ENCODE data around the gene NR0B2. TPM values are rescaled to one million over a fixed set of nuclear protein-coding genes. Genes with fewer than 3 reads are reported as not detected.
"Not testable (repeated sequence)": the region's sequence is repeated elsewhere in the genome, so short reads cannot be mapped to it uniquely, and the experiment has no call there.

Gene NR0B2
- total RNA-seq, 1 experiment from 2014 or later = not detected

DNA sequence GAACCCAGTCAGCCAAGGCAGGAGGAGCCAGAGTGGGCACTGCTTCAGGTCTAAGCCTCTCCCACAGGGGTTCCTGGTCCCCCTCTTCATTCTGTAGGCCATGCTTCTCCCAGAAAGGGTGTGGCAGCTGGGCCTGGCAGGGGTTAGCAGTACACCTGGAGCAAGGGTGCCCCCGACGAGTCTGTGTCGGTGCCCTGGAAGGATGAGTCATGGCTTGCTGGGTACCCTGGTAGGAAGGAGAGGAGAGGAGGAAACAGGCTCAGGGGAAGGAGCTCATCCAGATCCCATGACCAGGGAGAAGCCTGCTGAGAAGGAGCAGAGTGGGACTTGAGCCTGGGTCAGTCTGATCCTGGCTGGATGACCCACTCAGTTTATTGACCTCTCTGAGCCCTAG, 36.1 kb upstream of the NR0B2 start (continued):
- TF ChIP-seq EGR1 (IDR thresholded peaks at IDR 0.05; ENCODE audit: low read depth) (no peak), RAD21 (IDR thresholded peaks at IDR 0.05; ENCODE audit: low read depth) (no peak), EZH2phosphoT487 (IDR thresholded peaks at IDR 0.05; ENCODE audit: borderline replicate concordance) (no peak)

DNA sequence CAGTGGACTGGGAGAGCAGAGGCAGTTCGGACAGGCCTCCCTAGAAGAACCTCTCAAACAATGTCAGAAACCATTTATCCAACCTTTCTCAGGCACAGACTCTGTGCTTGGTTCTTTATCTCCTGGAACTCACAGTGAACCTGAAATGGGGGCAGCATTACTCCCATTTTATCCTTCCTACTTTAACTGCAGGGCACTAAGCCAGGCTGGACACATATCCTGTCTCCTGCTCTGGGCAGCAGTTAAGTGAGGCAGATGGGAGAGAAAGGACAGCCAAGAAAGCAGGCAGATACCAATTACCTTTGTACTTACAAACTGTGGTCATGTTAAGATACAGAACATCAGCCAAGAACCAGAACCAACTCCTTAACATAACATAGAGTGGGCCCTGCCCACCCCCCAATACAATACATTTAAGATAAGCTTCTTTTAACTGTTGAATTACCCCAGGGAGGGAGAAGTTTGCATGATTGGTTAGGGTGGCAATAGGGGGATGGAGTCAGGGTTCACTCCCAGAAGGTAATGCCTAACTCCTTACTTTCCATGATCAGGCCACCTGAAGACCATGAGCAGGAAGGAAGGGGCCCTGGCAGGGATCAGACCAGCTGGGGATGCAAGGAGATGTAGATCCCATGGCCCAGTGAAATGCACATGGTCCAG, 35.6 kb upstream of the NR0B2 start:
- Histone ChIP-seq H3K36me3 (ENCODE audit: control insufficient read depth in 1 of 2, insufficient read depth in 2 of 2, low read length in 2 of 2) (peaks cover 21 to 36% of the 10 kb centered on the region in 2 experiments; a peak in 3 of 4 replicates), H3K9me3 (ENCODE audit: control insufficient read depth in 1 of 2, insufficient read depth in 1 of 2, low read depth in 1 of 2, low read length in 2 of 2) (no peaks in the 10 kb centered on the region), H3K9ac (ENCODE audit: low read length) (no peak overlapping the region), H2AFZ (ENCODE audit: low read depth, low read length, poor library complexity, severe bottlenecking) (no peak overlapping the region), H3K4me2 (ENCODE audit: low read length) (peak overlapping the region; percentile 23; the same call in 1 of the 2 replicates), H3K4me1 (ENCODE audit: control insufficient read depth in 1 of 2, insufficient read depth in 2 of 2, low read length in 2 of 2) (peaks cover 9 to 20% of the 10 kb centered on the region in 2 experiments), H3K79me2 (ENCODE audit: insufficient read depth, low read length) (peaks cover 5% of the 10 kb centered on the region; the same call in 1 of the 2 replicates), H3K27me3 (ENCODE audit: insufficient read depth, low read length) (no peaks in the 10 kb centered on the region), H4K20me1 (ENCODE audit: insufficient read depth) (no peaks in the 10 kb centered on the region), H3K9me2 (ENCODE audit: insufficient read depth) (no peaks in the 10 kb centered on the region), H3K27ac (ENCODE audit: low read depth, low read length) (peak overlapping the region; percentile 2), H3K4me3 (replicated peaks in 1 of 2; ENCODE audit: low read depth in 1 of 2, low read length in 2 of 2) (no peak overlapping the region)
- peak; percentile 16; the same call in 1 of the 2 replicates for ATAC-seq
- POLR2A ChIA-PET = no interaction called here
- DNase-seq (ENCODE audit: low read depth, low spot score) = no peak
- CTCF ChIA-PET = no interaction called here
- no TSS peak for BruUV-seq (replicated peaks)
- RAD21 ChIA-PET (ENCODE audit: low non-redundant PET in 1 of 2, low total read pairs in 2 of 2, uncharacterized antibody in 2 of 2, unreplicated experiment in 2 of 2) = no interaction called here
- intact Hi-C loops (cut with micrococcal nuclease) = no loop called here
- no peak for TF ChIP-seq SRF (IDR thresholded peaks at IDR 0.05; ENCODE audit: low read depth)
- no peak for TF ChIP-seq POLR2A (IDR thresholded peaks at IDR 0.05; ENCODE audit: borderline replicate concordance, extremely low read depth, insufficient read depth, insufficient read length)
- no peak for TF ChIP-seq SP1 (IDR thresholded peaks at IDR 0.05; ENCODE audit: low read depth)
- no peak for TF ChIP-seq YY1 (IDR thresholded peaks at IDR 0.05; ENCODE audit: extremely low read depth, insufficient replicate concordance, low read depth, low read length)

DNA sequence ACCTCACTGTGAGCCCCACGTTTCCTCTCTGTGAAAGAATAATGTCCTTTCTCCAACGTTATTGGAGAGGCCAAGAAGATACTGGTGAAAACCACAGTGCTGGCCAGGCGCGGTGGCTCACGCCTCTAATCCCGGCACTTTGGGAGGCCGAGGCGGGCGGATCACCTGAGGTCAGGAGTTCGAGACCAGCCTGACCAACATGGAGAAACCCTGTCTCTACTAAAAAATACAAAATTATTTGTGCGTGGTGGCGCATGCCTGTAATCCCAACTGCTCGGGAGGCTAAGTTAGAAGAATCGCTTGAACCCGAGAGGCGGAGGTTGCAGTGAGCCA, 34.9 kb upstream of the NR0B2 start:
- DNase-seq (ENCODE audit: low read depth, low spot score); BruUV-seq (replicated peaks); H3K4me3 ChIP-seq (replicated peaks in 1 of 2; ENCODE audit: low read depth in 1 of 2, low read length in 2 of 2); CTCF ChIA-PET; H4K20me1 ChIP-seq (ENCODE audit: insufficient read depth); H3K4me2 ChIP-seq (ENCODE audit: low read length); ATAC-seq; intact Hi-C loops (cut with micrococcal nuclease); H2AFZ ChIP-seq (ENCODE audit: low read depth, low read length, poor library complexity, severe bottlenecking); H3K9me3 ChIP-seq (ENCODE audit: control insufficient read depth in 1 of 2, insufficient read depth in 1 of 2, low read depth in 1 of 2, low read length in 2 of 2); POLR2A ChIA-PET; H3K27me3 ChIP-seq (ENCODE audit: insufficient read depth, low read length); H3K79me2 ChIP-seq (ENCODE audit: insufficient read depth, low read length); H3K9me2 ChIP-seq (ENCODE audit: insufficient read depth); H3K27ac ChIP-seq (ENCODE audit: low read depth, low read length); H3K9ac ChIP-seq (ENCODE audit: low read length); RAD21 ChIA-PET (ENCODE audit: low non-redundant PET in 1 of 2, low total read pairs in 2 of 2, uncharacterized antibody in 2 of 2, unreplicated experiment in 2 of 2): not testable (repeated sequence)
- peaks cover 24 to 36% of the 10 kb centered on the region in 2 experiments; a peak in 3 of 4 replicates for H3K36me3 ChIP-seq (ENCODE audit: control insufficient read depth in 1 of 2, insufficient read depth in 2 of 2, low read length in 2 of 2)
- peaks cover 9 to 20% of the 10 kb centered on the region in 2 experiments for H3K4me1 ChIP-seq (ENCODE audit: control insufficient read depth in 1 of 2, insufficient read depth in 2 of 2, low read length in 2 of 2)
